ENCODE results near the gene UBE2G1. TPM values are rescaled to one million over a fixed set of nuclear protein-coding genes. Genes with fewer than 3 reads are reported as not detected.

Gene UBE2G1
- total RNA-seq, 4 donors from 2014 or later = 50.9 to 77.5 (median 67.9) TPM

DNA sequence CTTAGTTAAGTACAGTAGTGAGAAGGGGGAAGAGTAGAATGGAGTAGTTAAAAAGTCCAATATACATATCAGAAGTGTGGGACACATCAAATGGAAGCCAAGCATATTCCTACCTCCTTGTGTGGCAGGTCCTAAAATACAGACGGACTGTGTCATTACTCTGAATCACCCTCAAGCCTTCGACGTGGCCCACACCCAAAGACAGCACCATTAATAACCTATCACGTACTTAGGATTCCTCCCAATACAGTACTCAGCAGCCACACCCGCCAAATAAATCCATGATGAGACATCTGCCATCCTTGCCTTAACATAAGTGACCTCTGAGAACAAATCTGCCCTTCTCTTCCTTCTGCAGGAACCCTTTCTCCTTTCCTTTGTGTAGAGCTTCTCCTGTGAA, 38.9 kb downstream of the UBE2G1 start:
- no peak for TF ChIP-seq EP300 (IDR thresholded peaks at IDR 0.05)
- no peak for TF ChIP-seq CTCF (IDR thresholded peaks at IDR 0.05)
- TF ChIP-seq POLR2AphosphoS5 (IDR thresholded peaks at IDR 0.05) = no peak
- TF ChIP-seq POLR2A (IDR thresholded peaks at IDR 0.05) = no peak
- no peaks in the 10 kb centered on the region for H3K36me3 ChIP-seq
- peaks cover 0 to 52% (median 3%) of the 10 kb centered on the region in 3 donors for H3K4me1 ChIP-seq
- H3K9me3 ChIP-seq = no peaks in the 10 kb centered on the region
- H3K4me3 ChIP-seq = no peak overlapping the region
- no peak overlapping the region for H3K27ac ChIP-seq
- ATAC-seq = peak; percentile 67
- WGBS, 2 donors (ENCODE audit: low coverage in 1 of 2) = 26 to 57% methylated on average over 3 to 5 of the region's 5 CpGs
- no peaks in the 10 kb centered on the region for H3K27me3 ChIP-seq

- H3K27me3 ChIP-seq = no peaks in the 10 kb centered on the region
- no peaks in the 10 kb centered on the region for H3K9me3 ChIP-seq
- H3K36me3 ChIP-seq = no peaks in the 10 kb centered on the region
- no peak overlapping the region for H3K4me3 ChIP-seq
- 83 to 87% methylated on average over 2 of the region's 2 CpGs for WGBS, 2 donors (ENCODE audit: low coverage in 1 of 2)
- no peak overlapping the region for H3K27ac ChIP-seq
- TF ChIP-seq POLR2AphosphoS5 (IDR thresholded peaks at IDR 0.05) (no peak), EP300 (IDR thresholded peaks at IDR 0.05) (no peak), CTCF (IDR thresholded peaks at IDR 0.05) (no peak), POLR2A (IDR thresholded peaks at IDR 0.05) (no peak)
- H3K4me1 ChIP-seq = peaks cover 0 to 52% (median 0%) of the 10 kb centered on the region in 3 donors
- ATAC-seq = no peak
Observed at GRCh38 chr17:4326608-4327007, 39.9 kb downstream of the UBE2G1 start.

GRCh38 chr17:4326112-4326511, 40.4 kb downstream of the UBE2G1 start:
- TF ChIP-seq POLR2AphosphoS5 (IDR thresholded peaks at IDR 0.05) = no peak
- no peak for TF ChIP-seq POLR2A (IDR thresholded peaks at IDR 0.05)
- no peak for TF ChIP-seq CTCF (IDR thresholded peaks at IDR 0.05)
- TF ChIP-seq EP300 (IDR thresholded peaks at IDR 0.05) = no peak
- no peak for ATAC-seq
- no peaks in the 10 kb centered on the region for H3K36me3 ChIP-seq
- H3K4me3 ChIP-seq = no peak overlapping the region
- no peak overlapping the region for H3K27ac ChIP-seq
- no peaks in the 10 kb centered on the region for H3K27me3 ChIP-seq
- peaks cover 0 to 52% (median 0%) of the 10 kb centered on the region in 3 donors for H3K4me1 ChIP-seq
- no peaks in the 10 kb centered on the region for H3K9me3 ChIP-seq

DNA sequence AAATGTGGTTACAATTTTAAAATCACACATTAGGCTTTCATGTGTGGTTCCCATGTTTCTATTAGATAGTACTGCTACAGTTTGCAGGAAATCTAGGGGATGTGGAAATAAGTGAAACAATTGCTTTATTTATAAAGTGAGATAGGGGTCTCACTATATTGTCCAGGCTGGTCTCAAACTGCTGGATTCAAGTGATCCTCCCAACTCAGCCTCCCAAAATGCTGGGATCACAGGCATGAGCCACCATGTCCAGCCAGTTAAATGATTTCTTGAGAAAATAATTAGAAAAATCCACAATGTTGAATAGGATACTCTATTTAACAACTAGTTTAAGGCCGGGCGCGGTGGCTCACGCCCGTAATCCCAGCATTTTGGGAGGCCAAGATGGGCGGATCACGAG, 42.0 kb downstream of the UBE2G1 start:
- H3K4me1 ChIP-seq = peaks cover 0 to 45% (median 0%) of the 10 kb centered on the region in 3 donors
- TF ChIP-seq EP300 (IDR thresholded peaks at IDR 0.05) (no peak), POLR2A (IDR thresholded peaks at IDR 0.05) (no peak), POLR2AphosphoS5 (IDR thresholded peaks at IDR 0.05) (no peak), CTCF (IDR thresholded peaks at IDR 0.05) (no peak)

GRCh38 chr17:4319221-4319620, 47.3 kb downstream of the UBE2G1 start:
- 93 to 95% methylated on average over 2 to 3 of the region's 4 CpGs for WGBS, 2 donors (ENCODE audit: low coverage in 1 of 2)
- H3K27ac ChIP-seq = no peak overlapping the region
- peaks cover 7 to 81% (median 16%) of the 10 kb centered on the region in 3 donors for H3K4me1 ChIP-seq

More for the DNA sequence above, 42.0 kb downstream of the UBE2G1 start:
- Histone ChIP-seq H3K9me3 (no peaks in the 10 kb centered on the region), H3K27me3 (no peaks in the 10 kb centered on the region), H3K36me3 (no peaks in the 10 kb centered on the region), H3K27ac (no peak overlapping the region), H3K4me3 (no peak overlapping the region)
- ATAC-seq = no peak
- 80 to 96% methylated on average over 2 to 7 of the region's 7 CpGs for WGBS, 2 donors (ENCODE audit: low coverage in 1 of 2)

More at GRCh38 chr17:4319221-4319620, 47.3 kb downstream of the UBE2G1 start:
- TF ChIP-seq POLR2AphosphoS5 (IDR thresholded peaks at IDR 0.05) = no peak
- no peak for TF ChIP-seq EP300 (IDR thresholded peaks at IDR 0.05)
- no peak for TF ChIP-seq POLR2A (IDR thresholded peaks at IDR 0.05)
- TF ChIP-seq CTCF (IDR thresholded peaks at IDR 0.05) = no peak
- Histone ChIP-seq H3K9me3 (no peaks in the 10 kb centered on the region), H3K27me3 (no peaks in the 10 kb centered on the region), H3K4me3 (no peak overlapping the region), H3K36me3 (no peaks in the 10 kb centered on the region)
- ATAC-seq = no peak
